HCT116 (cell line): ENCODE results near the gene CBX1. TPM values are rescaled to one million over a fixed set of nuclear protein-coding genes. Genes with fewer than 3 reads are reported as not detected.
A peak's percentile ranks its signal among the peaks of the same experiment; 100 is the strongest.

Source experiments
- ATAC-seq: fragments of 200-7000 bp; cut with Tn5 transposase; 2 replicates; pipeline ENCODE4 v1.9.1; 2020; ENCODE audit warnings: mild to moderate bottlenecking, moderate library complexity
- BruUV-seq: library from RNA; stranded (reverse); fragments of 400-500 nt; replicated peaks from 2 replicates; lab custom pipeline; 2021; lab: Mats Ljungman, UMichigan
- CTCF ChIA-PET: fragments of 300-600 bp; sonication (Branson Sonifier 250); formaldehyde crosslinking; loops from one replicate; lab custom pipeline; 2021; ENCODE audit warnings: antibody characterized with exemption; lab: Charles Lee
- POLR2A ChIA-PET: fragments of 300-600, 350-600 bp; sonication (Branson Sonifier 250); formaldehyde crosslinking; loops from one replicate; lab custom pipeline; 2021; ENCODE audit warnings: antibody characterized with exemption; lab: Charles Lee
- RAD21 ChIA-PET, 2 experiments: fragments of 300-600 bp; sonication (Branson Sonifier 250); formaldehyde crosslinking; loops; one replicate each; lab custom pipeline; 2023; ENCODE audit warnings: low total read pairs in 2 of 2; ENCODE audit not compliant: uncharacterized antibody in 2 of 2, unreplicated experiment in 2 of 2, low non-redundant PET in 1 of 2; lab: Charles Lee
- DNase-seq: peaks from one replicate; pipeline ENCODE4 v3.0.0-alpha.2; 2010; ENCODE audit warnings: low read depth, low spot score
- H2AFZ ChIP-seq: fragments of 200-600 bp; shearing (Covaris generic), sonication (generic); 2 replicates; pipeline ENCODE4 v1.6.1; 2017; ENCODE audit warnings: low read depth, mixed run types, mixed read lengths, antibody characterized with exemption, low read length; ENCODE audit not compliant: poor library complexity, severe bottlenecking
- H3K27ac ChIP-seq: 2 replicates; pipeline ENCODE4 v1.5.1; 2012; ENCODE audit warnings: low read depth, low read length
- H3K27me3 ChIP-seq: fragments of 200-600 bp; sonication (generic); 2 replicates; pipeline ENCODE4 v1.6.1; 2016; ENCODE audit warnings: mixed run types, low read length, mixed read lengths; ENCODE audit not compliant: insufficient read depth
- H3K36me3 ChIP-seq, 2 experiments: fragments of 200-500 bp in 1 of 2; fragments of 200-600 bp in 1 of 2; sonication (Bioruptor generic) in 1 of 2; sonication (generic) in 1 of 2; 2 replicates each; pipeline versions ENCODE4 v1.5.1 to v1.6.1; 2014 to 2016; ENCODE audit warnings: low read length in 2 of 2, inconsistent platforms in 1 of 2, mixed read lengths in 1 of 2, mixed run types in 1 of 2; ENCODE audit not compliant: insufficient read depth in 2 of 2, control insufficient read depth in 1 of 2
- H3K4me1 ChIP-seq, 2 experiments: fragments of 200-600 bp in 1 of 2; sonication (generic) in 1 of 2; 2 replicates each; pipeline versions ENCODE4 v1.5.1 to v1.6.1; 2012 to 2017; ENCODE audit warnings: low read length in 2 of 2, inconsistent platforms in 1 of 2, mild to moderate bottlenecking in 1 of 2, mixed read lengths in 1 of 2, mixed run types in 1 of 2, moderate library complexity in 1 of 2; ENCODE audit not compliant: insufficient read depth in 2 of 2, control insufficient read depth in 1 of 2
- H3K4me2 ChIP-seq: fragments of 200-600 bp; sonication (generic); 2 replicates; pipeline ENCODE4 v1.6.1; 2017; ENCODE audit warnings: mixed run types, low read length, mixed read lengths
- H3K4me3 ChIP-seq, 2 experiments: fragments of 200-600 bp in 1 of 2; sonication (generic) in 1 of 2; replicated peaks in 1 of 2; 2 replicates each; pipeline ENCODE4 v1.5.1; 2011 to 2016; ENCODE audit warnings: low read length in 2 of 2, control low read depth in 1 of 2, low read depth in 1 of 2, mild to moderate bottlenecking in 1 of 2, mixed read lengths in 1 of 2, mixed run types in 1 of 2
- H3K79me2 ChIP-seq: fragments of 200-600 bp; sonication (generic); 2 replicates; pipeline ENCODE4 v1.6.1; 2017; ENCODE audit warnings: mild to moderate bottlenecking, mixed run types, low read length, moderate library complexity, mixed read lengths; ENCODE audit not compliant: insufficient read depth
- H3K9ac ChIP-seq: fragments of 200-600 bp; sonication (generic); 2 replicates; pipeline ENCODE4 v1.6.1; 2016; ENCODE audit warnings: low read length, mixed read lengths
- H3K9me2 ChIP-seq: fragments of 200-600 bp; sonication (generic), shearing (Covaris generic); 2 replicates; pipeline ENCODE4 v1.6.1; 2017; ENCODE audit warnings: mixed run types, mild to moderate bottlenecking, moderate library complexity; ENCODE audit not compliant: insufficient read depth
- H3K9me3 ChIP-seq, 2 experiments: fragments of 200-500 bp in 1 of 2; fragments of 200-600 bp in 1 of 2; sonication (Bioruptor generic) in 1 of 2; sonication (generic) in 1 of 2; 2 replicates each; pipeline ENCODE4 v1.6.1; 2014 to 2017; ENCODE audit warnings: low read length in 2 of 2, mixed read lengths in 2 of 2, inconsistent platforms in 1 of 2, low read depth in 1 of 2, mild to moderate bottlenecking in 1 of 2, mixed run types in 1 of 2, moderate library complexity in 1 of 2; ENCODE audit not compliant: control insufficient read depth in 1 of 2, insufficient read depth in 1 of 2
- H4K20me1 ChIP-seq: fragments of 200-600 bp; sonication (generic), shearing (Covaris generic); 2 replicates; pipeline ENCODE4 v1.6.1; 2017; ENCODE audit warnings: mixed run types, mild to moderate bottlenecking, moderate library complexity; ENCODE audit not compliant: insufficient read depth
- CBX3 ChIP-seq: IDR thresholded peaks from 2 replicates; pipeline ENCODE4 v1.6.1; 2012; ENCODE audit warnings: low read depth
- CEBPB ChIP-seq: IDR thresholded peaks from 2 replicates; pipeline ENCODE4 v1.6.1; 2012; ENCODE audit warnings: low read depth
- ELF1 ChIP-seq: IDR thresholded peaks from 2 replicates; pipeline ENCODE4 v1.6.1; 2012; ENCODE audit warnings: low read depth, borderline replicate concordance
- FOSL1 ChIP-seq: IDR thresholded peaks from 2 replicates; pipeline ENCODE4 v1.6.1; 2012; ENCODE audit warnings: low read depth
- POLR2A ChIP-seq: IDR thresholded peaks from 2 replicates; pipeline ENCODE4 v1.7.0; 2011; ENCODE audit warnings: borderline replicate concordance; ENCODE audit not compliant: insufficient read depth, insufficient read length; ENCODE audit errors: extremely low read depth
- POLR2AphosphoS5 ChIP-seq: IDR thresholded peaks from 2 replicates; pipeline ENCODE4 v1.6.1; 2011; ENCODE audit warnings: mild to moderate bottlenecking, low read depth, low read length, moderate library complexity
- RAD21 ChIP-seq: IDR thresholded peaks from 2 replicates; pipeline ENCODE4 v1.6.1; 2012; ENCODE audit warnings: low read depth, mild to moderate bottlenecking
- SIN3A ChIP-seq: IDR thresholded peaks from 2 replicates; pipeline ENCODE4 v1.6.1; 2012; ENCODE audit warnings: low read depth
- SP1 ChIP-seq: IDR thresholded peaks from 2 replicates; pipeline ENCODE4 v1.6.1; 2012; ENCODE audit warnings: low read depth
- SRF ChIP-seq: IDR thresholded peaks from 2 replicates; pipeline ENCODE4 v1.6.1; 2012; ENCODE audit warnings: low read depth
- YY1 ChIP-seq: IDR thresholded peaks from 2 replicates; pipeline ENCODE4 v1.6.1; 2011; ENCODE audit warnings: low read length, low read depth, moderate library complexity, mild to moderate bottlenecking; ENCODE audit not compliant: insufficient replicate concordance; ENCODE audit errors: extremely low read depth
- ZFX ChIP-seq: fragments of 450-650 bp; IDR thresholded peaks from 2 replicates; pipeline ENCODE4 v1.6.1; 2017
- ZNF274 ChIP-seq: fragments of 200-500 bp; sonication (Bioruptor generic); IDR thresholded peaks from 2 replicates; pipeline ENCODE4 v1.6.1; 2014; ENCODE audit warnings: mild to moderate bottlenecking, low read depth, low read length, inconsistent platforms
- intact Hi-C: fragments of 100-400 bp; cut with micrococcal nuclease; formaldehyde crosslinking; loops from 2 replicates; pipeline ENCODE4 v1.10.0; 2022
- total RNA-seq: library from RNA; stranded (reverse); gene quantifications from one replicate; pipeline ENCODE4 v1.2.1, GENCODE V29; 2021; ENCODE audit not compliant: unreplicated experiment
- TF ChIP-seq, protein P1 (sequence below), 3 experiments: fragments of 200-600 bp in 1 of 3; sonication (generic) in 1 of 3; IDR thresholded peaks in 2 of 3; conservative IDR thresholded peaks in 1 of 3; 2 replicates each; pipeline ENCODE4 v1.5.1; 2012 to 2017; ENCODE audit warnings: low read depth in 2 of 3, low read length in 2 of 3, antibody characterized with exemption in 1 of 3, borderline replicate concordance in 1 of 3, control low read depth in 1 of 3, mild to moderate bottlenecking in 1 of 3, mixed read lengths in 1 of 3, mixed run types in 1 of 3, moderate library complexity in 1 of 3; ENCODE audit not compliant: insufficient read depth in 1 of 3
- TF ChIP-seq, protein P2 (sequence below): IDR thresholded peaks from 2 replicates; pipeline ENCODE4 v1.6.1; 2012; ENCODE audit warnings: low read depth
- TF ChIP-seq, protein P3 (sequence below): IDR thresholded peaks from 2 replicates; pipeline ENCODE4 v1.6.1; 2012
- TF ChIP-seq, protein P4 (sequence below): IDR thresholded peaks from 2 replicates; pipeline ENCODE4 v1.6.1; 2012

The CBX1 gene
- total RNA-seq, 1 experiment from 2014 or later: 136 TPM

DNA sequence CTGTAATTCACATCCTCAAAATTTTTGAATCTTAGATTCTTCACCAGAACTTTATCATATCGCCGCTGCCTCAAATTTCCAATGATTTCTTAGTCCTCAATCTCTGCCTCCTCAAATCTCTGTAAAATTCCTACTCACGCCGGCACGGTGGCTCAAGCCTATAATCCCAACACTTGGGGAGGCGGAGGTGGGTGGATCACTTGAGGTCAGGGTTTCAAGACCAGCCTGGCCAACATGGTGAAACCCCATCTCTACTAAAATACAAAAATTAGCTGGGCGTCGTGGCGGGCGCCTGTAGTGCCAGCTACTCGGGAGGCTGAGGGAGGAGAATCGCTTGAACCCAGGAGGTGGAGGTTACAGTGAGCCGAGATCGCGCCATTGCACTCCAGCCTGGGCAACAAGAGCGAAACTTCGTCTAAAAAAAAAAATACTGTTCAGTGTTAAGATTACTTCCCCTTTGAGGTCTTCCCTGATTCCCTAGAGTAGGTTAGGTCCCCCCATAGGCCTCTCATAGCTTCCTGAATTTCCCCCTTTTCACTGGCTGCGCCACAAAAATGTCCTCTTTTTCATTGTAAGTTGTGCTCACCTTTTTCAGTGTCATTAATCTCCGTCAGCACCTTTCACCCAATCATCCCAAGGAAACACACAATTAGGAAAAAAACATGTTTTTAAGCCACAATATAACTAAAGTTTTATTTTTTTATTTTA is 919 bp upstream of the CBX1 start:
- no TSS peak for BruUV-seq
- no peak overlapping the region for H3K9ac ChIP-seq
- TF ChIP-seq SP1: no peak
- no peak for TF ChIP-seq FOSL1
- no peak for TF ChIP-seq CEBPB
- TF ChIP-seq RAD21: no peak
- TF ChIP-seq ZFX: no peak
- no peak for TF ChIP-seq ELF1
- TF ChIP-seq, protein P1, sequence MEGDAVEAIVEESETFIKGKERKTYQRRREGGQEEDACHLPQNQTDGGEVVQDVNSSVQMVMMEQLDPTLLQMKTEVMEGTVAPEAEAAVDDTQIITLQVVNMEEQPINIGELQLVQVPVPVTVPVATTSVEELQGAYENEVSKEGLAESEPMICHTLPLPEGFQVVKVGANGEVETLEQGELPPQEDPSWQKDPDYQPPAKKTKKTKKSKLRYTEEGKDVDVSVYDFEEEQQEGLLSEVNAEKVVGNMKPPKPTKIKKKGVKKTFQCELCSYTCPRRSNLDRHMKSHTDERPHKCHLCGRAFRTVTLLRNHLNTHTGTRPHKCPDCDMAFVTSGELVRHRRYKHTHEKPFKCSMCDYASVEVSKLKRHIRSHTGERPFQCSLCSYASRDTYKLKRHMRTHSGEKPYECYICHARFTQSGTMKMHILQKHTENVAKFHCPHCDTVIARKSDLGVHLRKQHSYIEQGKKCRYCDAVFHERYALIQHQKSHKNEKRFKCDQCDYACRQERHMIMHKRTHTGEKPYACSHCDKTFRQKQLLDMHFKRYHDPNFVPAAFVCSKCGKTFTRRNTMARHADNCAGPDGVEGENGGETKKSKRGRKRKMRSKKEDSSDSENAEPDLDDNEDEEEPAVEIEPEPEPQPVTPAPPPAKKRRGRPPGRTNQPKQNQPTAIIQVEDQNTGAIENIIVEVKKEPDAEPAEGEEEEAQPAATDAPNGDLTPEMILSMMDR (IDR thresholded peaks at IDR 0.05 in 2 of 3, conservative IDR thresholded peaks at IDR 0.05 in 1 of 3; ENCODE audit: borderline replicate concordance in 1 of 3, insufficient read depth in 1 of 3, low read depth in 2 of 3, low read length in 2 of 3): no peak
- no peak for TF ChIP-seq ZNF274
- no peak for TF ChIP-seq SIN3A
- TF ChIP-seq POLR2AphosphoS5: no peak
- no peak for TF ChIP-seq SRF
- TF ChIP-seq, protein P2, sequence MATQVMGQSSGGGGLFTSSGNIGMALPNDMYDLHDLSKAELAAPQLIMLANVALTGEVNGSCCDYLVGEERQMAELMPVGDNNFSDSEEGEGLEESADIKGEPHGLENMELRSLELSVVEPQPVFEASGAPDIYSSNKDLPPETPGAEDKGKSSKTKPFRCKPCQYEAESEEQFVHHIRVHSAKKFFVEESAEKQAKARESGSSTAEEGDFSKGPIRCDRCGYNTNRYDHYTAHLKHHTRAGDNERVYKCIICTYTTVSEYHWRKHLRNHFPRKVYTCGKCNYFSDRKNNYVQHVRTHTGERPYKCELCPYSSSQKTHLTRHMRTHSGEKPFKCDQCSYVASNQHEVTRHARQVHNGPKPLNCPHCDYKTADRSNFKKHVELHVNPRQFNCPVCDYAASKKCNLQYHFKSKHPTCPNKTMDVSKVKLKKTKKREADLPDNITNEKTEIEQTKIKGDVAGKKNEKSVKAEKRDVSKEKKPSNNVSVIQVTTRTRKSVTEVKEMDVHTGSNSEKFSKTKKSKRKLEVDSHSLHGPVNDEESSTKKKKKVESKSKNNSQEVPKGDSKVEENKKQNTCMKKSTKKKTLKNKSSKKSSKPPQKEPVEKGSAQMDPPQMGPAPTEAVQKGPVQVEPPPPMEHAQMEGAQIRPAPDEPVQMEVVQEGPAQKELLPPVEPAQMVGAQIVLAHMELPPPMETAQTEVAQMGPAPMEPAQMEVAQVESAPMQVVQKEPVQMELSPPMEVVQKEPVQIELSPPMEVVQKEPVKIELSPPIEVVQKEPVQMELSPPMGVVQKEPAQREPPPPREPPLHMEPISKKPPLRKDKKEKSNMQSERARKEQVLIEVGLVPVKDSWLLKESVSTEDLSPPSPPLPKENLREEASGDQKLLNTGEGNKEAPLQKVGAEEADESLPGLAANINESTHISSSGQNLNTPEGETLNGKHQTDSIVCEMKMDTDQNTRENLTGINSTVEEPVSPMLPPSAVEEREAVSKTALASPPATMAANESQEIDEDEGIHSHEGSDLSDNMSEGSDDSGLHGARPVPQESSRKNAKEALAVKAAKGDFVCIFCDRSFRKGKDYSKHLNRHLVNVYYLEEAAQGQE: no peak
- no peak for TF ChIP-seq CBX3
- TF ChIP-seq YY1: no peak
- no peak for TF ChIP-seq POLR2A
- TF ChIP-seq, protein P3, sequence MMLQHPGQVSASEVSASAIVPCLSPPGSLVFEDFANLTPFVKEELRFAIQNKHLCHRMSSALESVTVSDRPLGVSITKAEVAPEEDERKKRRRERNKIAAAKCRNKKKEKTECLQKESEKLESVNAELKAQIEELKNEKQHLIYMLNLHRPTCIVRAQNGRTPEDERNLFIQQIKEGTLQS: no peak
- TF ChIP-seq, protein P4, sequence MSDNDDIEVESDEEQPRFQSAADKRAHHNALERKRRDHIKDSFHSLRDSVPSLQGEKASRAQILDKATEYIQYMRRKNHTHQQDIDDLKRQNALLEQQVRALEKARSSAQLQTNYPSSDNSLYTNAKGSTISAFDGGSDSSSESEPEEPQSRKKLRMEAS: no peak
- H3K27me3 ChIP-seq: no peaks in the 10 kb centered on the region
- POLR2A ChIA-PET: interaction anchor here (2.9 kb wide), 1 partner anchor 53 kb away, joined by 14 read pairs; the partner anchor contains the start of gene NFE2L1
- H3K9me2 ChIP-seq: no peaks in the 10 kb centered on the region
- H3K36me3 ChIP-seq: peaks cover 0 to 4% of the 10 kb centered on the region in 2 experiments; a peak in 1 of 4 replicates
- DNase-seq (no peak), ATAC-seq (no peak)
- H3K9me3 ChIP-seq: peaks cover 0 to 4% of the 10 kb centered on the region in 2 experiments; a peak in 1 of 4 replicates
- intact Hi-C loops: no loop called here
- peak overlapping the region; percentile 95 for H3K27ac ChIP-seq
- CTCF ChIA-PET: interaction anchor here (0.7 to 4.2 kb wide), 4 partner anchors 22 to 1050 kb away, joined by 3 to 23 read pairs (median 11); no protein-coding TSS in a partner anchor
- peaks cover 40% of the 10 kb centered on the region for H3K79me2 ChIP-seq
- H3K4me2 ChIP-seq: peak overlapping the region; percentile 79
- peak overlapping the region; percentile 93 to 94 for H3K4me3 ChIP-seq
- H2AFZ ChIP-seq: no peak overlapping the region
- RAD21 ChIA-PET: no interaction called here
- peaks cover 6% of the 10 kb centered on the region; the same call in 1 of the 2 replicates for H4K20me1 ChIP-seq
- H3K4me1 ChIP-seq: peaks cover 9 to 27% of the 10 kb centered on the region in 2 experiments
